Measurements from ENCODE around the gene SVEP1. TPM values are rescaled to one million over a fixed set of nuclear protein-coding genes. Genes with fewer than 3 reads are reported as not detected.

Gene SVEP1
- polyA plus RNA-seq, 1 of the 3 experiments (the other 2 are of a cell fraction), result 0.10 TPM

DNA sequence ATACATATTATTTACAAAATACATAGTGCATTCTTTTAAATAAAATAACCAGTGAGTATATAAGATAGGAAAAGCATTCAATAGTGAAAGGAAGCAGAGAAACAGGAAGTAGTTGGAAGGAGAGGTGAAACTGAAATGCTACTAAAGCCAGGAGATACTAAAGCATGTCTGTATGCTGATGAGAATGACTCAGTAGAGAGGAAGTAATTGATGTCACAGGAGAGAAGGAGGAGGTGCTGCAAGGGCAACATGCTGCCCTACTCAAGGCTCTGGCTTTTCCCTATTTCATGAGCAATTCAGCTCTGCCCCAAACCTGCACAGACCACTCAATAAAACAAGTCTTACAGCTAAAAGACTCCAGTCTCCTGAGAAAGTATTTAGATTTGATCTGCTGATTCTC is 133.4 kb downstream of the SVEP1 start:
- TF ChIP-seq FOXJ3 (CRISPR knock-in tag; IDR thresholded peaks at IDR 0.05) (no peak), SIN3A (IDR thresholded peaks at IDR 0.05; ENCODE audit: borderline replicate concordance, low read depth, low read length) (no peak), CHD2 (IDR thresholded peaks at IDR 0.05; ENCODE audit: low read length, partially characterized antibody) (no peak), JUND (IDR thresholded peaks at IDR 0.05) (no peak), YY1 (IDR thresholded peaks at IDR 0.05; ENCODE audit: low read depth) (no peak), RCOR1 (IDR thresholded peaks at IDR 0.05; ENCODE audit: low read length) (no peak), EP300 (IDR thresholded peaks at IDR 0.05; ENCODE audit: borderline replicate concordance in 1 of 2, low read depth in 1 of 2, low read length in 1 of 2) (no peak), FOSL2 (IDR thresholded peaks at IDR 0.05; ENCODE audit: borderline replicate concordance, low read depth) (no peak), NRF1 (IDR thresholded peaks at IDR 0.05; ENCODE audit: low read depth, low read length) (no peak), TCF12 (IDR thresholded peaks at IDR 0.05) (no peak), RFX5 (IDR thresholded peaks at IDR 0.05; ENCODE audit: low read length) (no peak), ELF1 (IDR thresholded peaks at IDR 0.05) (no peak), NFIC (IDR thresholded peaks at IDR 0.05; ENCODE audit: borderline replicate concordance) (no peak)
- TF ChIP-seq, protein P1, sequence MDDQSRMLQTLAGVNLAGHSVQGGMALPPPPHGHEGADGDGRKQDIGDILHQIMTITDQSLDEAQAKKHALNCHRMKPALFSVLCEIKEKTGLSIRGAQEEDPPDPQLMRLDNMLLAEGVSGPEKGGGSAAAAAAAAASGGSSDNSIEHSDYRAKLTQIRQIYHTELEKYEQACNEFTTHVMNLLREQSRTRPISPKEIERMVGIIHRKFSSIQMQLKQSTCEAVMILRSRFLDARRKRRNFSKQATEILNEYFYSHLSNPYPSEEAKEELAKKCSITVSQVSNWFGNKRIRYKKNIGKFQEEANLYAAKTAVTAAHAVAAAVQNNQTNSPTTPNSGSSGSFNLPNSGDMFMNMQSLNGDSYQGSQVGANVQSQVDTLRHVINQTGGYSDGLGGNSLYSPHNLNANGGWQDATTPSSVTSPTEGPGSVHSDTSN (IDR thresholded peaks at IDR 0.05), result no peak
- TF ChIP-seq, protein P2, sequence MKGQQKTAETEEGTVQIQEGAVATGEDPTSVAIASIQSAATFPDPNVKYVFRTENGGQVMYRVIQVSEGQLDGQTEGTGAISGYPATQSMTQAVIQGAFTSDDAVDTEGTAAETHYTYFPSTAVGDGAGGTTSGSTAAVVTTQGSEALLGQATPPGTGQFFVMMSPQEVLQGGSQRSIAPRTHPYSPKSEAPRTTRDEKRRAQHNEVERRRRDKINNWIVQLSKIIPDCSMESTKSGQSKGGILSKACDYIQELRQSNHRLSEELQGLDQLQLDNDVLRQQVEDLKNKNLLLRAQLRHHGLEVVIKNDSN (IDR thresholded peaks at IDR 0.05; ENCODE audit: borderline replicate concordance, low read depth), result no peak
- TF ChIP-seq, protein P3, sequence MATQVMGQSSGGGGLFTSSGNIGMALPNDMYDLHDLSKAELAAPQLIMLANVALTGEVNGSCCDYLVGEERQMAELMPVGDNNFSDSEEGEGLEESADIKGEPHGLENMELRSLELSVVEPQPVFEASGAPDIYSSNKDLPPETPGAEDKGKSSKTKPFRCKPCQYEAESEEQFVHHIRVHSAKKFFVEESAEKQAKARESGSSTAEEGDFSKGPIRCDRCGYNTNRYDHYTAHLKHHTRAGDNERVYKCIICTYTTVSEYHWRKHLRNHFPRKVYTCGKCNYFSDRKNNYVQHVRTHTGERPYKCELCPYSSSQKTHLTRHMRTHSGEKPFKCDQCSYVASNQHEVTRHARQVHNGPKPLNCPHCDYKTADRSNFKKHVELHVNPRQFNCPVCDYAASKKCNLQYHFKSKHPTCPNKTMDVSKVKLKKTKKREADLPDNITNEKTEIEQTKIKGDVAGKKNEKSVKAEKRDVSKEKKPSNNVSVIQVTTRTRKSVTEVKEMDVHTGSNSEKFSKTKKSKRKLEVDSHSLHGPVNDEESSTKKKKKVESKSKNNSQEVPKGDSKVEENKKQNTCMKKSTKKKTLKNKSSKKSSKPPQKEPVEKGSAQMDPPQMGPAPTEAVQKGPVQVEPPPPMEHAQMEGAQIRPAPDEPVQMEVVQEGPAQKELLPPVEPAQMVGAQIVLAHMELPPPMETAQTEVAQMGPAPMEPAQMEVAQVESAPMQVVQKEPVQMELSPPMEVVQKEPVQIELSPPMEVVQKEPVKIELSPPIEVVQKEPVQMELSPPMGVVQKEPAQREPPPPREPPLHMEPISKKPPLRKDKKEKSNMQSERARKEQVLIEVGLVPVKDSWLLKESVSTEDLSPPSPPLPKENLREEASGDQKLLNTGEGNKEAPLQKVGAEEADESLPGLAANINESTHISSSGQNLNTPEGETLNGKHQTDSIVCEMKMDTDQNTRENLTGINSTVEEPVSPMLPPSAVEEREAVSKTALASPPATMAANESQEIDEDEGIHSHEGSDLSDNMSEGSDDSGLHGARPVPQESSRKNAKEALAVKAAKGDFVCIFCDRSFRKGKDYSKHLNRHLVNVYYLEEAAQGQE (IDR thresholded peaks at IDR 0.05; ENCODE audit: low read depth, low read length), result no peak
- H3K36me3 ChIP-seq (replicated peaks in 1 of 2; ENCODE audit: control insufficient read depth in 1 of 2, insufficient read depth in 2 of 2, low read length in 1 of 2), result no peaks in the 10 kb centered on the region
- H4K20me1 ChIP-seq (ENCODE audit: insufficient read depth), result no peaks in the 10 kb centered on the region
- no peaks in the 10 kb centered on the region for H3K27me3 ChIP-seq (ENCODE audit: insufficient read depth)
- H3F3A ChIP-seq (replicated peaks; ENCODE audit: insufficient read depth), result no peaks in the 10 kb centered on the region
- H3K9me3 ChIP-seq, result no peaks in the 10 kb centered on the region
- no peaks in the 10 kb centered on the region for H3K9me2 ChIP-seq
- H3K4me1 ChIP-seq (ENCODE audit: control insufficient read depth in 1 of 2, insufficient read depth in 2 of 2, low read depth in 1 of 2, low read length in 1 of 2), result no peaks in the 10 kb centered on the region; a peak in 1 of 4 replicates
- H3K4me3 ChIP-seq (ENCODE audit: low read depth in 2 of 2, low read length in 1 of 2), result no peak overlapping the region
- no peak overlapping the region for H3K4me2 ChIP-seq
- no peak overlapping the region for H3K9ac ChIP-seq
- DNase-seq, result no peak
- CTCF ChIA-PET, result interaction anchor here (1.5 kb wide), 1 partner anchor 177 kb away, joined by 3 read pairs; no protein-coding TSS in a partner anchor
- no peak overlapping the region for H2AFZ ChIP-seq (ENCODE audit: low read depth)
- POLR2A ChIA-PET, result no interaction called here
- H3K27ac ChIP-seq (ENCODE audit: low read depth in 2 of 2, low read length in 1 of 2), result no peak overlapping the region
- H3K79me2 ChIP-seq (ENCODE audit: insufficient read depth), result no peaks in the 10 kb centered on the region

Data from SK-N-SH (cell line).